Endothelial cell (in vitro differentiated cells): ENCODE measurements around the gene SHISA9. TPM values are rescaled to one million over a fixed set of nuclear protein-coding genes. Genes with fewer than 3 reads are reported as not detected.

Experiments used
- DNase-seq: peaks from one replicate; pipeline ENCODE4 v3.0.0; 2021; ENCODE audit warnings: low spot score
- H3K27ac Mint-ChIP-seq: one replicate; pipeline ENCODE4 v1.8.0; 2021; ENCODE audit warnings: mixed read lengths, inconsistent platforms; ENCODE audit not compliant: unreplicated experiment
- H3K27me3 Mint-ChIP-seq: one replicate; pipeline ENCODE4 v1.8.0; 2021; ENCODE audit warnings: mild to moderate bottlenecking, moderate library complexity, mixed read lengths, inconsistent platforms; ENCODE audit not compliant: unreplicated experiment
- H3K36me3 Mint-ChIP-seq: one replicate; pipeline ENCODE4 v1.8.0; 2021; ENCODE audit warnings: mild to moderate bottlenecking, low read depth, mixed read lengths, inconsistent platforms; ENCODE audit not compliant: unreplicated experiment
- H3K4me1 Mint-ChIP-seq: one replicate; pipeline ENCODE4 v1.8.0; 2021; ENCODE audit warnings: mild to moderate bottlenecking, mixed read lengths, inconsistent platforms; ENCODE audit not compliant: unreplicated experiment
- H3K4me3 Mint-ChIP-seq: one replicate; pipeline ENCODE4 v1.8.0; 2021; ENCODE audit warnings: mild to moderate bottlenecking, mixed read lengths, inconsistent platforms; ENCODE audit not compliant: unreplicated experiment
- H3K9me3 Mint-ChIP-seq: one replicate; pipeline ENCODE4 v1.8.0; 2021; ENCODE audit warnings: mixed read lengths, inconsistent platforms; ENCODE audit not compliant: unreplicated experiment
- total RNA-seq: library from RNA; stranded (reverse); fragmentation: NEBNext Ultra II Directional; extraction: Animal tissue kit (Norgen Biotek cat#: 25700); gene quantifications from one replicate; pipeline ENCODE4 v1.2.1, GENCODE V29; 2021; ENCODE audit not compliant: unreplicated experiment
- TF ChIP-seq, protein P1 (sequence below): fragments of 200-600 bp; sonication (generic); IDR thresholded peaks from one replicate; pipeline ENCODE4 v1.5.0; 2021; ENCODE audit warnings: antibody characterized with exemption; ENCODE audit not compliant: unreplicated experiment

The SHISA9 gene
- total RNA-seq, 1 donor from 2014 or later, result 0.49 TPM

DNA sequence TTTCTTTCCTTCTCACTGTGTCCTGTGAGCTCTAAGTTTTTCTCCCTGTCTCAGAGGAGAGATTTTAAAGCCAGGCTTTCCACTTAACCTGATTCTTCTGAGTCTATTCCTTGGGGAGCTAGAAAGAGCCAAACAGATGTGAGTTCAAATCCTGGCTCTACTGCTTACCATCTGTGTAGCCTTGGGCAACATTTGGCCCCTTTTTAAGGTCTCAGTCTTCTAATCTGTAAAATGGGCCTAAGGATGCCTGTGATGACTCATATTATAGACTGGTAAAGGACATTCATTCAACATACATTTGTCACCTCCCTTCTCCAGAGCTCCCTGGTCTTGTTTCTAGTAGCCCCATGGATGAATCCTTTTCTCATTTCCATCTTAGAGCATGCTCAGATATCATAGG lies 304.0 kb downstream of the SHISA9 start:
- Mint-ChIP-seq H3K9me3 (no peaks in the 10 kb centered on the region), H3K4me3 (no peak overlapping the region), H3K27ac (no peak overlapping the region), H3K4me1 (no peaks in the 10 kb centered on the region), H3K36me3 (no peaks in the 10 kb centered on the region), H3K27me3 (no peaks in the 10 kb centered on the region)
- TF ChIP-seq, protein P1, sequence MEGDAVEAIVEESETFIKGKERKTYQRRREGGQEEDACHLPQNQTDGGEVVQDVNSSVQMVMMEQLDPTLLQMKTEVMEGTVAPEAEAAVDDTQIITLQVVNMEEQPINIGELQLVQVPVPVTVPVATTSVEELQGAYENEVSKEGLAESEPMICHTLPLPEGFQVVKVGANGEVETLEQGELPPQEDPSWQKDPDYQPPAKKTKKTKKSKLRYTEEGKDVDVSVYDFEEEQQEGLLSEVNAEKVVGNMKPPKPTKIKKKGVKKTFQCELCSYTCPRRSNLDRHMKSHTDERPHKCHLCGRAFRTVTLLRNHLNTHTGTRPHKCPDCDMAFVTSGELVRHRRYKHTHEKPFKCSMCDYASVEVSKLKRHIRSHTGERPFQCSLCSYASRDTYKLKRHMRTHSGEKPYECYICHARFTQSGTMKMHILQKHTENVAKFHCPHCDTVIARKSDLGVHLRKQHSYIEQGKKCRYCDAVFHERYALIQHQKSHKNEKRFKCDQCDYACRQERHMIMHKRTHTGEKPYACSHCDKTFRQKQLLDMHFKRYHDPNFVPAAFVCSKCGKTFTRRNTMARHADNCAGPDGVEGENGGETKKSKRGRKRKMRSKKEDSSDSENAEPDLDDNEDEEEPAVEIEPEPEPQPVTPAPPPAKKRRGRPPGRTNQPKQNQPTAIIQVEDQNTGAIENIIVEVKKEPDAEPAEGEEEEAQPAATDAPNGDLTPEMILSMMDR, result no peak
- DNase-seq, result no peak

DNA sequence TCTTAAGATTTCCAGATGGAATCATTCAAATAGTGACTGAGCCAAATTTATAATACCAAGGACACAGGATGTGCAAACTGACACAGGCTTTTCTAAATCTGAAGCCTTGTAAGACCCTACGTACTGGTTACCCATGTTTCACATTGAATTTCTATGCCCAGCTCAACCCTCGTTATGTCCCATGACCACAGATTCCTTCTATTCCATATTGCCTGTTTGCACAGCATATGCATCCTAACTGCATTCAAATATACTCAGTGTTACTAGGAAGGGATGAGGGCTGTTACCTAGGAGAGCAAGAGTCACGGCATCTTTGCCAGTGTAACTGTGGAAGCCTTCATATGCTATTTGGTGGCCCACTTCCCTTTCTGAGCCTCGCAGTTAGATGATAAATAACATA lies 305.2 kb downstream of the SHISA9 start:
- H3K4me3 Mint-ChIP-seq, result no peak overlapping the region
- no peak for DNase-seq
- no peaks in the 10 kb centered on the region for H3K27me3 Mint-ChIP-seq
- H3K27ac Mint-ChIP-seq, result no peak overlapping the region
- H3K4me1 Mint-ChIP-seq, result no peaks in the 10 kb centered on the region
- H3K36me3 Mint-ChIP-seq, result no peaks in the 10 kb centered on the region
- H3K9me3 Mint-ChIP-seq, result no peaks in the 10 kb centered on the region
- TF ChIP-seq, protein P1, result no peak

DNA sequence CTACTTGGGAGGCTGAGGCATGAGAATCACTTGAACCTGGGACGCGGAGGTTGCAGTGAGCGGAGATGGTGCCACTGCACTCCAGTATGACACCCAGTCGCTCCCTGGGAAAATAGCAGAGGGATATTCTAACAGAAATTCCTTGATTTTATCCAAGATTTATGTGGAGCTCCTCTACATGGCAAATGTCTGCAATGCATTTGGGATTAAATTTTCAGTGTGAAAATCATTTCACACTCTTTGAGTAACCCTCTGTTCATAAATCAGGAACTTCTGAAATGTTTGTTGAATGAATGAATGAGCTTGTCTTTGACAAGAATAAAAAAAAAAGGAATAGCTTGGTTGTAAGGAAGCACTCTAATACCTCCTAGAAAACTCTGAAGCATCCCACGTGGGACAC lies 305.8 kb downstream of the SHISA9 start:
- Mint-ChIP-seq H3K4me3 (no peak overlapping the region), H3K27ac (no peak overlapping the region), H3K36me3 (no peaks in the 10 kb centered on the region), H3K4me1 (no peaks in the 10 kb centered on the region), H3K27me3 (no peaks in the 10 kb centered on the region), H3K9me3 (no peaks in the 10 kb centered on the region)
- DNase-seq, result no peak
- TF ChIP-seq, protein P1, result no peak

DNA sequence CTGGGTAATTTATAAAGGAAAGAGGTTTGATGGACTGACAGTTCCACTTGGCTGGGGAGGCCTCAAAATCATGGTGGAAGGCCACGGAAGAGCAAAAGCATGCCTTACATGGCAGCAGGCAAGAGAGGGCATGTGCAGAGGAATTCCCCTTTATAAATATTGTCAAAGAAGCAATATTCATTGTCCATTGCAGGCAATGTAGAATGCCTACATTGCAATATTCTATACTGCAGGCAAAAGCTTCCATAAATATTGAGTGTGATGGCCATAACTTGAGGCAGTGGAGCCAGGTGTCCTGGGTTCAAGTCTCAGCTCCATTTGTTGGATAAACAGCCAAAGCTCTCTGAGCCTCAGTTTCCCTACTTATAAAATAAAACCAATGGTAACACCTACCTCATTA lies 322.3 kb downstream of the SHISA9 start:
- TF ChIP-seq, protein P1, result no peak
- H3K4me3 Mint-ChIP-seq, result no peak overlapping the region
- H3K4me1 Mint-ChIP-seq, result no peaks in the 10 kb centered on the region
- H3K27me3 Mint-ChIP-seq, result peaks cover 1% of the 10 kb centered on the region
- no peaks in the 10 kb centered on the region for H3K9me3 Mint-ChIP-seq
- no peaks in the 10 kb centered on the region for H3K36me3 Mint-ChIP-seq
- H3K27ac Mint-ChIP-seq, result no peak overlapping the region
- DNase-seq, result no peak

DNA sequence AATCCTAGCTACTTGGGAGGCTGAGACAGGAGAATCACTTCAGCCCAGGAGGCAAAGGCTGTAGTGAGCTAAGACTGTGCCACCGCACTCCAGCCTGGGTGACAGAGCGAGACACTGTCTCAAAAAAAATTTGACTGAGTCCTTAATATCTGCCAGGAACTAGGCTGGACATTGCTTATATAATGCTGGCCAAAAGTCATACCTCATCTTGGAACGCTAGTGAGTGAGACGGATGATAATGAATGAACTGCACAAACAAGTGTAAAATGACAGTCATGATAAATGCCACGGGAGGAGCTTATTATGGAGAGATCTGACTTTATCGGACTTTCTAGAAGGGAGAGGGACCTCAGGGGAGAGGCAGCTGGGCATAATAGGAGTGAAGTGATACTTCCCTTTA lies 327.6 kb downstream of the SHISA9 start:
- H3K9me3 Mint-ChIP-seq, result no peaks in the 10 kb centered on the region
- no peak overlapping the region for H3K4me3 Mint-ChIP-seq
- DNase-seq, result no peak
- H3K27me3 Mint-ChIP-seq, result peaks cover 1% of the 10 kb centered on the region
- TF ChIP-seq, protein P1, result no peak
- H3K4me1 Mint-ChIP-seq, result no peaks in the 10 kb centered on the region
- no peaks in the 10 kb centered on the region for H3K36me3 Mint-ChIP-seq
- no peak overlapping the region for H3K27ac Mint-ChIP-seq
